Calu3 (cell line): Measurements from ENCODE around the gene LYPD6. TPM values are rescaled to one million over a fixed set of nuclear protein-coding genes. Genes with fewer than 3 reads are reported as not detected.

Source experiments
- BruUV-seq: library from RNA; stranded (reverse); fragments of 400-500 nt; replicated peaks from 2 replicates; lab custom pipeline; 2021; lab: Mats Ljungman, UMichigan
- CTCF ChIA-PET: fragments of 300-600 bp; sonication (Branson Sonifier 250); formaldehyde crosslinking; loops from one replicate; lab custom pipeline; 2022; ENCODE audit warnings: antibody characterized with exemption; lab: Charles Lee
- DNase-seq: peaks from one replicate; pipeline ENCODE4 v3.0.0; 2022
- H3K27ac Mint-ChIP-seq: one replicate; pipeline ENCODE4 v1.8.0; 2022; ENCODE audit warnings: mixed read lengths; ENCODE audit not compliant: unreplicated experiment
- H3K27me3 Mint-ChIP-seq: one replicate; pipeline ENCODE4 v1.8.0; 2022; ENCODE audit warnings: mixed read lengths; ENCODE audit not compliant: unreplicated experiment
- H3K36me3 Mint-ChIP-seq: one replicate; pipeline ENCODE4 v1.8.0; 2022; ENCODE audit warnings: mild to moderate bottlenecking, moderate library complexity, mixed read lengths; ENCODE audit not compliant: insufficient read depth, unreplicated experiment
- H3K4me1 Mint-ChIP-seq: one replicate; pipeline ENCODE4 v1.8.0; 2022; ENCODE audit warnings: mild to moderate bottlenecking, low read depth, mixed read lengths; ENCODE audit not compliant: unreplicated experiment
- H3K4me3 Mint-ChIP-seq: one replicate; pipeline ENCODE4 v1.8.0; 2022; ENCODE audit warnings: mild to moderate bottlenecking, low read depth, moderate library complexity, mixed read lengths; ENCODE audit not compliant: unreplicated experiment
- H3K9me3 Mint-ChIP-seq: one replicate; pipeline ENCODE4 v1.8.0; 2022; ENCODE audit warnings: low read depth, mixed read lengths; ENCODE audit not compliant: unreplicated experiment
- intact Hi-C: fragments of 100-400 bp; cut with micrococcal nuclease; formaldehyde crosslinking; loops from one replicate; pipeline ENCODE4 v1.10.0; 2022; ENCODE audit not compliant: unreplicated experiment
- total RNA-seq: library from RNA; stranded (reverse); gene quantifications from 2 replicates; pipeline ENCODE4 v1.2.3, GENCODE V29; 2022
- TF ChIP-seq, protein P1 (sequence below): fragments of 200-600 bp; IDR thresholded peaks from one replicate; pipeline ENCODE4 v1.8.0; 2022; ENCODE audit warnings: antibody characterized with exemption; ENCODE audit not compliant: unreplicated experiment

Gene LYPD6
- total RNA-seq, 1 experiment from 2014 or later, result 3.4 TPM

GRCh38 chr2:149423630-149424029, 93.2 kb downstream of the LYPD6 start:
- intact Hi-C loops, result loop anchor here (10.0 kb wide), 1 partner anchor 141 kb away; no protein-coding TSS in a partner anchor
- H3K9me3 Mint-ChIP-seq, result no peaks in the 10 kb centered on the region
- no peaks in the 10 kb centered on the region for H3K27me3 Mint-ChIP-seq
- peaks cover 27% of the 10 kb centered on the region for H3K4me1 Mint-ChIP-seq
- CTCF ChIA-PET, result no interaction called here
- BruUV-seq, result no TSS peak
- TF ChIP-seq, protein P1, sequence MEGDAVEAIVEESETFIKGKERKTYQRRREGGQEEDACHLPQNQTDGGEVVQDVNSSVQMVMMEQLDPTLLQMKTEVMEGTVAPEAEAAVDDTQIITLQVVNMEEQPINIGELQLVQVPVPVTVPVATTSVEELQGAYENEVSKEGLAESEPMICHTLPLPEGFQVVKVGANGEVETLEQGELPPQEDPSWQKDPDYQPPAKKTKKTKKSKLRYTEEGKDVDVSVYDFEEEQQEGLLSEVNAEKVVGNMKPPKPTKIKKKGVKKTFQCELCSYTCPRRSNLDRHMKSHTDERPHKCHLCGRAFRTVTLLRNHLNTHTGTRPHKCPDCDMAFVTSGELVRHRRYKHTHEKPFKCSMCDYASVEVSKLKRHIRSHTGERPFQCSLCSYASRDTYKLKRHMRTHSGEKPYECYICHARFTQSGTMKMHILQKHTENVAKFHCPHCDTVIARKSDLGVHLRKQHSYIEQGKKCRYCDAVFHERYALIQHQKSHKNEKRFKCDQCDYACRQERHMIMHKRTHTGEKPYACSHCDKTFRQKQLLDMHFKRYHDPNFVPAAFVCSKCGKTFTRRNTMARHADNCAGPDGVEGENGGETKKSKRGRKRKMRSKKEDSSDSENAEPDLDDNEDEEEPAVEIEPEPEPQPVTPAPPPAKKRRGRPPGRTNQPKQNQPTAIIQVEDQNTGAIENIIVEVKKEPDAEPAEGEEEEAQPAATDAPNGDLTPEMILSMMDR, result no peak
- DNase-seq, result no peak
- no peak overlapping the region for H3K4me3 Mint-ChIP-seq
- H3K36me3 Mint-ChIP-seq, result no peaks in the 10 kb centered on the region
- H3K27ac Mint-ChIP-seq, result no peak overlapping the region

DNA sequence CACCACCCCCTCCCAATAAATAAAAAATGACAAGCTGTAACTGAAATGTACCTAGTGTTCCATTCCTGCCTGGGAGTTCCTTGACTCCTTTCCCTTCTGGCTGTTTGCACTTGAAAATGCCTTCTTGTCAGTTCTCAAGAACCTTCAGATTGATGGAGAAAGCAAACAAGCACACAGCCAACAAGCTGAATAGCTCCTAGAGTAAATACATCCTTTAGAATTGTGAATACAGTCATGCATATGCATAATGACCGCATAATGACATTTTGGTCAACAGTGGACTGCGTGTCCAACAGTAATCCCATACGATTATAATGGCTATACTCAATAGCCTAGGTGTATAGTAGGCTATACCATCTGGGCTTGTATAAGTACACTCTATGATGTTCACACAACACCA, 97.0 kb downstream of the LYPD6 start:
- TF ChIP-seq, protein P1, result no peak
- no TSS peak for BruUV-seq
- no peak overlapping the region for H3K27ac Mint-ChIP-seq
- CTCF ChIA-PET, result no interaction called here
- intact Hi-C loops, result loop anchor here (10.0 kb wide), 1 partner anchor 137 kb away; no protein-coding TSS in a partner anchor
- no peaks in the 10 kb centered on the region for H3K36me3 Mint-ChIP-seq
- H3K4me1 Mint-ChIP-seq, result peaks cover 14% of the 10 kb centered on the region
- H3K9me3 Mint-ChIP-seq, result no peaks in the 10 kb centered on the region
- no peak overlapping the region for H3K4me3 Mint-ChIP-seq
- DNase-seq, result no peak
- no peaks in the 10 kb centered on the region for H3K27me3 Mint-ChIP-seq

- H3K27me3 Mint-ChIP-seq, result no peaks in the 10 kb centered on the region
- intact Hi-C loops, result loop anchor here (10.0 kb wide), 1 partner anchor 136 kb away; no protein-coding TSS in a partner anchor
- no peaks in the 10 kb centered on the region for H3K36me3 Mint-ChIP-seq
- H3K4me1 Mint-ChIP-seq, result no peaks in the 10 kb centered on the region
- H3K9me3 Mint-ChIP-seq, result no peaks in the 10 kb centered on the region
- no peak for DNase-seq
- no peak overlapping the region for H3K4me3 Mint-ChIP-seq
- no TSS peak for BruUV-seq
- CTCF ChIA-PET, result no interaction called here
- no peak overlapping the region for H3K27ac Mint-ChIP-seq
- TF ChIP-seq, protein P1, result no peak
These were observed 98.4 kb downstream of the LYPD6 start for GRCh38 chr2:149428783-149429182.

DNA sequence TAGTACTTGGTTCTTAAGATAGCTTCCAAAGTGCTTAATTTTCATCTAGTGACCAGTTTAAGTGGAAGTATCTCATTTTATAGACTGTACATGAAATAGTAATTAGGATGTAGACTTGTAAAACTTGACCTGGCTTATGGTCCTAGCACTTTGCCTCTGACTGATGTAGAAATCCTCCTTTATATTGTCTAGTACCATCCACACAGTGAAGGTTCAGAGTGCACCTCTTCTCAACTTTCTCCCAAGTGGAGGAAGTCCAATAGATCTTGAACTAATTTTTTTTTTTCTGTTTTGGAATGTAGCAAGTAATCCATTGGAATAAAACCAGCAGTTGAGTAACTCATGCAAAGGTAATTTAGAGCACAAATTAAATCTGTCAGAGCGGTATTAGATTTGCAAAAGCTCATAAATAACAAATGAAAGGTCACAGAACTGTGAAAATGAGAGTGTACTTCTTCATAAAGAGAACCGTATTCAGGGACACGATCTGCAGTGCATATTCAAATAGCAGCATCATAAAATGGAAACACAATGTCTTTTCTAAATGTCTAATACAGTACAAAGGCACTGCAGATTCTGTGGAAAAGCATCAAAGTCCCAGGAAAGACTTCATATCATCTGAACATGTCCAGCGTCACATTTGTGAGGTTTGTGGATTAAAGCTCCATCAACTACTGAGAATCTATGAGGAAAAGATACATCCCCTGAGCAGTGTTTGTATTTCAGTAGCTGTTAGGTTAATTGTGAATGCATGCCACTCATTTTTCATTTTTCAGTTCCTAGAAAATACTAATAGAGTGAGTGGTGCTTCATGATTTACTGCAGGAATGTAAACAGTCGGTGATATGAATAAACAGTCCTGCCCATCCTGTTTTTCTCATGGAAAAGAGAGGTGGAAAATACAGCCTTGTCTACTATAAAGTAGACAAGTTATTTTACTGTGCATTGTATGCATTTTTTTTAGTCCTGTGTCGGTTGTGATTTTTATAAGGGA, 100.7 kb downstream of the LYPD6 start:
- H3K4me1 Mint-ChIP-seq, result no peaks in the 10 kb centered on the region
- no peaks in the 10 kb centered on the region for H3K9me3 Mint-ChIP-seq
- no peak for DNase-seq
- BruUV-seq, result no TSS peak
- TF ChIP-seq, protein P1, result no peak
- H3K4me3 Mint-ChIP-seq, result no peak overlapping the region
- intact Hi-C loops, result no loop called here
- H3K27me3 Mint-ChIP-seq, result no peaks in the 10 kb centered on the region
- no peak overlapping the region for H3K27ac Mint-ChIP-seq
- no peaks in the 10 kb centered on the region for H3K36me3 Mint-ChIP-seq
- CTCF ChIA-PET, result no interaction called here
